Stimulated activated CD4-positive, alpha-beta T cell treated with anti-CD3 and anti-CD28 coated beads, Interleukin-4, amount 100 ng/mL, for 48 hours (primary cell): Measurements from ENCODE around the gene SHC1.
"Not testable (repeated sequence)": the region's sequence is repeated elsewhere in the genome, so short reads cannot be mapped to it uniquely, and the experiment has no call there.

Experiments
- DNase-seq, 2 donors: peaks; one replicate each; pipeline ENCODE4 v3.0.0-alpha.2; 2020; ENCODE audit warnings: low read depth in 2 of 2

Gene SHC1

DNA sequence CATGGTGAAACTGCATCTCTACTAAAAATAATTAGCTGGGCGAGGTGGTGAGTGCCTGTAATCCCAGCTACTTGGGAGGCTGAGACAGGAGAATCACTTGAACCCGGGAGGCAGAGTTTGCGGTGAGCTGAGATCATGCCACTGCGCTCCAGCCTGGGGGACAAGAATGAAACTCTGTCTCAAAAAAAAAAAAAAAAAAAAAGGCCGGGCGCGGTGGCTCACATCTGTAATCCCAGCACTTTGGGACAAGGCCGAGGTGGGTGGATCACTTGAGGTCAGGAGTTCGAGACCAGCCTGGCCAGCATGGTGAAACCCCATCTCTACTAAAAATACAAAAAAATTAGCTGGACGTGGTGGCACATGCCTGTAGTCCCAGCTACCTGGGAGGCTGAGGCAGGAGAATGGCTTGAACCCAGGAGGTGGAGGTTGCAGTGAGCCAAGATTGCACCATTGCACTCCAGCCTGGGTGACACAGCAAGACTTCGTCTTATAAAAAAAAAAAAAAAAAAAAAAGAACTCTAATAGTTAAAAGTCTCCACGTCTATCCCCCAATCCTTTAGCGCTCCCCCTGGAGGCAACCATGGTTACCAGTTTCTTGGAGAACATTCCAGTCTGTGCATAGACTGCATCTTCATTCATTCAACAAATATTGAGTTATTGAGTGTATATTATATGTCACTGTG, 24.9 kb upstream of the SHC1 start:
- not testable (repeated sequence) for DNase-seq

DNA sequence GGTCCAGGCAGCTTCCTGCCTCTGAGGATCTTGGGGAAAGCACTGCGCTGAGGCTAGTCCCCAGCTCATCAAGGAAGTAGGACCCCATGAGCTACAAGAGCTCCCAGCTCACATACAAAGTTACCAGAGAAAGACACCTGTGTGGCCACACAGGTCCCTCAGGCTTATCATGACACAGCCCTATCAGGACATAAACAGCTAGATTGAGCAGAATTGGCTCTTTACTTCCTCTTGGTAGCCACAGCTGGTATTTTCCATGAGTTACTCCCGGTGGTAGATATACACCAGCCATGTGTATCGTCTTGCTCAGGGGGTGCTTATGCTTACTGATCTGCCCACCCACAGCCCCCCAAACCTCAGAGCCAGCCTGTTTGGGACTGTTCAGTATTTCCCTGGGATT, 24.0 kb upstream of the SHC1 start:
- no peak for DNase-seq

DNA sequence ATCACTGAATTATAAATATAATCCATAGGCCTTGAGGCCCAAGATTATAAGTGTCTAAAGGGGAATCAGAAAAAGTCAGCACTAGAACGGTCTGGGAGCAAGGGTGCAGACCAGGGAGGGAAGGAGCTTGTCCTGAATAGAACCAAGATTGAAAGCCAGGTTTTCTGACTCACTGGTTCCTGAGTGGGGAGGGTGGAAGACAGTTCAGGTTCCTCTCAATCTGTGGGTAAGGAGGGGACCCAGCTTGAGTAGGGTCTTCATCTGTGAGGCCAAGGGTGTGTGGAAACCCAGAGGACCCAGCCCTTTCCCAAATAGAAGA, 23.7 kb upstream of the SHC1 start:
- DNase-seq = no peak

DNA sequence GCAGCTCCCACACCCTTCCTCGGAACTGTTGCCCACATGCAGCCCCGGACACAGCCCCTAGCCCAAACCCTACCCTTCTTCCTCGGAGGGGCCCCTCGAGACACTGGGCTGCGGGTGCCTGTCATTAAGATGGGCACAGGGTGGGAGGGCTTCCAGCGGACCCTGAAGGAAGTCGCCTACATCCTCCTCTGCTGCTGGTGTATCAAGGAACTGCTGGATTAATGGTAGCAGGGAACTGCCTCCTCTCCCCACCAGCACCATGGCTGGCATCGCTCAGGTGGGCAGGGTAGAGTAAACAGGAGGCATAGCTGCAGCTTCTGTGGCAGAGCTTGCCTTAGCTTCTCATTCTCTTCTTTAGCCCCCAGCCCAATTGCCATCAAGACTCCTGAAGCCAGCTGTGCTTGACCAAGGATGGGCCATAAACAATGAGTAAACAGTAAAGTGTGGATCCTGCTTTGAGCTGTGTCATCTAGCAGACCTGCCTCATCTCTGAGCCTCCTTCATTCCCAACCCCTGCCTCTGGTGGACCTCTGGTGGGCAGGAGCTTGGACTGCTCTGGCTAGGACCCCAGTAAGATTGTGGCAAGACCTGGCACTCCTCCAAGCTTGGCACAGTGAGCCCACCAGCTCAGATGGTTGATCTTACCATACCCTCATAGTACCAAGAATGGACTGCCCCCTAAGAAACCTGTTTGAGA, 23.2 kb upstream of the SHC1 start, which contains the start of gene LENEP:
Gene LENEP (plus strand): TSS at position 15 of the 697 bp plus-strand sequence. CDS start 22 bp downstream, at position 37.
- no peak for DNase-seq

DNA sequence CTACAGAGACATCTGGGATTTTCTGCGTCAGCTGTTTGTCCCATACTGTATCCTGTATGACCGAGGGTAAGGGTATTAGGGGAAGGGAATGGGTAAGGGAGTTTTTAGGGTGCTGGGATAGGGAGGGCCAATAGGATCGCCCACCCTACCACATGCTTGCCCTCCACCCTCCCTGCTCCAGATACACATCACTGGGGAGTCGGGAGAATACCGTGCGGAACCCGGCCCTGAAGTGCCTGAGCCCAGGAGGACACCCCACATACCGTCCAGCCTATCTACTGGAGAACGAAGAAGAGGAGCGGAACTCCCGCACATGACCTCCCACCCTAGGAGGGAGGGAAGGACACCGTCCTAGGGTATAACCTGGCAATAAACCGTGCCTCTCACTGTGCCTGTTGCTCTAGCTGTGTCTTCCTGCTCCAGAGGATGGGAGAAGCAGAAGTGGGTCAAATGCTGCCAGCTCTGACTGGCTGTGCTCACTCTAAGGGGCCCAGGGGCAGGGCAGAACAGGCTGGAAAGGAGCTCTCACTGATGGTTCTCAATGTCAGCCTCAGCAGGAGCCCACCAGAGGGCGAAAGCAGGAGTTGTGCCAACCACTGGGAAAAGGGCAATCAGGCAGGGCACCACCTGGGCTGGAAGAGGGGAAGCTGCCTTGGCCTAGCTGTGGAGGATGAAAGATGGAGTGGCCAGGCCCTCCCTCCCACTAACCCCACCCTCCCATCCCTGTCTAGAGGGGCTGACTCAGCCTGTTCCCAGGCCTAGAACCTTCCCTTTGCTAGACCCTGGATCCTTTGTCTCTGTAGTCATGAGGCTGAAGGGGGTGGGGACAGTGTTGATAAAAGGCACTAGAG, 22.4 kb upstream of the SHC1 start:
- DNase-seq = no peak

DNA sequence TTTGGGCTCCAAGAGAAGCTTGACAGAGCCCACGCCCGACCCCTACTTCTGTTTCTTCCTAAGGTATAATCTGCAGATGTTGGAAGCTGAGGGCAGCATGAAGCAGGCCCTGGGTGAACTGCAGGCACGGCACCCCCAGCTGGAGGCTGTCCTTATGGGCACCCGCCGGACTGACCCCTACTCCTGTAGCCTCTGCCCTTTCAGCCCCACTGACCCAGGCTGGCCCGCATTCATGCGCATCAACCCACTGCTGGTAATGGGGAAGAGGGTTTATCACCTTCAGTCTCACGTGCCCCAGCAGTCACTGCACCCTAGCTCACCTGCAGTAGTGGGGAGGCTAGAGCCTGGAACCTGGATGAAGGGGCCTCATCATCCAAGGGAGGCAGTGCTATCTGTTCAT, 19.7 kb upstream of the SHC1 start:
- no peak for DNase-seq

DNA sequence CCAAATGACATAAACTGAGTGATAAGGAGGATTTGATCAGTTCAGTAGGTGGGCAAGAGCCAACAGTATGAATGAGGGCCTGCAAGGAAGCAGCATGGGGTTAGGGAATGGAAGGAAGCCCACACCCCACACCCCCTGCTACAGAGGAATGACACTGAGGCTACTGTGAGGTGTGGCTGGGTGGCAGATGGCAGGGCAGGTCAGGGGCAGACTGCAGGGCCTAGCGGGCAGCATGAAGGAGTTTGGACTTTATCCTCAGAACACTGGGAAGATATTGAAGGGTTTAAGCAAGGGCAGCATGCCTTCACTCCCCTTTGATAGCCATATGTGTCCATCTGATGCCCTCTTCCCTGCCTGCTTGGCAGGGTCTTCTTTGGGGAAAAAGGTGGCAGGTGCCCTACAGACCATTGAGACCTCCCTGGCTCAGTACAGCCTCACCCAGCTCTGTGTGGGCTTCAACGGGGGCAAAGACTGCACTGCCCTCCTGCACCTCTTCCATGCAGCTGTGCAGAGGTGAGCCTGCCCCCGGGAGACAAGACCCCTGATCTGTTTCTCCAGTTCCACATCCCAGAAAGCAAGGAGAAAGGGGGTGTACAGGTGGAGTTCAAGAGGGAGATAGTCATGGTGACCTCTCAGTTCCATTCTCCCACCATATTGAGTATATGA, 18.8 kb upstream of the SHC1 start:
- no peak for DNase-seq

DNA sequence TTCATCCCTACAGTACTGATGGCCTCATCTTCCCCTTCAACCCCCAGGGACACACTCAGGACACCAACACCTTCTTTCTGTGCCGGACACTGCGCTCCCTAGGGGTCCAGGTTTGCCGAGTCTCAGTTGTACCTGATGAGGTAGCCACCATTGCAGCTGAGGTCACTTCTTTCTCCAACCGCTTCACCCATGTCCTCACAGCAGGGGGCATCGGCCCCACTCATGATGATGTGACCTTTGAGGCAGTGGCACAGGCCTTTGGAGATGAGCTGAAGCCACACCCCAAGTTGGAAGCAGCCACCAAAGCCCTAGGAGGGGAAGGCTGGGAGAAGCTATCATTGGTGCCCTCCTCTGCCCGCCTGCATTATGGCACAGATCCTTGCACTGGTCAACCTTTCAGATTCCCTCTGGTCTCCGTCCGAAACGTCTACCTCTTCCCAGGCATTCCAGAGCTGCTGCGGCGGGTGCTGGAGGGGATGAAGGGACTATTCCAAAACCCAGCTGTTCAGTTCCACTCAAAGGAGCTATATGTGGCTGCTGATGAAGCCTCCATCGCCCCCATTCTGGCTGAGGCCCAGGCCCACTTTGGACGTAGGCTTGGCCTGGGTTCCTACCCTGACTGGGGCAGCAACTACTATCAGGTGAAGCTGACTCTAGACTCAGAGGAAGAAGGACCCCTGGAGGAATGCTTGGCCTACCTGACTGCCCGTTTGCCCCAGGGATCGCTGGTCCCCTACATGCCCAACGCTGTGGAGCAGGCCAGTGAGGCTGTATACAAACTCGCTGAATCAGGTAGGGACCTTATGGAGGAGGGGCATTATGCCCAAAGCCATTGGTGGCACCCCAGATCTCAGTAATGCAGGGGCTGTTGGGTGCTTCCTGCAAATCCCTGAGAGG, 17.8 kb upstream of the SHC1 start:
- DNase-seq = no peak

DNA sequence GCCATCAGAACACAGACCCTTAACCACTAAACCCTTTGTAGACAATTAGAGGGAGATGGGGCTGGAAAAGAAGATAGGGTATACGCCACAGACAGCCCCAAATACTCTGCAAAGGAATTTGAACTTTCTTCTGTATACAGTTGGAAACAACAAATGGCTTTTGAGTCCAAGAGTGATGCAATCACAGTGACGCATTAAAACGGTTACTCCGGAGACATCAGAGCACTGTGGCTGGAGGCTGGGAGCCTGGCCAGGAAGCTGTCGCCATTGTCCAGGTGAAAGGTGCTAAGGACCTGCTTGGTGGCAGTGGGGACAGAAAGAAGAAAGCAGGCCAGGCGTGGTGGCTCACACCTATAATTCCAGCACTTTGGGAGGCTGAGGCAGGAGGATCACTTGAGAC, 16.8 kb upstream of the SHC1 start:
- no peak for DNase-seq

DNA sequence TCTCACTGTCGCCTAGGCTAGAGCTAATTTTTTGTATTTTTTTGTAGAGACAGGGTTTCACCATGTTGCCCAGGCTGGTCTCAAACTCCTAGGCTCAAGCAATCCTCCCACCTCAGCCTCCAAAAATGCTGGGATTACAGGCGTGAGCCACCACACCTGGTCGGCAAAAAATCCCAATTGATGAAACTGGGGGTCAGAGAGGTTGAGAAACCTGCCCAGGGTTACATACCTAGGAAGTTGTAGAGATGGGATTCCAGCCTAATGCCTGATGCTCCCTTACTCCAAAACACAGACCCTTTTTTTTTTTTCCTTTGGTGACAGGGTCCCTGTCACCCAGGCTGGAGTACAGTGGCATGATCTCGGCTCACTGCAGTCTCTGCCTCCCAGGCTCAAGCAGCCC, 16.2 kb upstream of the SHC1 start:
- DNase-seq = not testable (repeated sequence)

DNA sequence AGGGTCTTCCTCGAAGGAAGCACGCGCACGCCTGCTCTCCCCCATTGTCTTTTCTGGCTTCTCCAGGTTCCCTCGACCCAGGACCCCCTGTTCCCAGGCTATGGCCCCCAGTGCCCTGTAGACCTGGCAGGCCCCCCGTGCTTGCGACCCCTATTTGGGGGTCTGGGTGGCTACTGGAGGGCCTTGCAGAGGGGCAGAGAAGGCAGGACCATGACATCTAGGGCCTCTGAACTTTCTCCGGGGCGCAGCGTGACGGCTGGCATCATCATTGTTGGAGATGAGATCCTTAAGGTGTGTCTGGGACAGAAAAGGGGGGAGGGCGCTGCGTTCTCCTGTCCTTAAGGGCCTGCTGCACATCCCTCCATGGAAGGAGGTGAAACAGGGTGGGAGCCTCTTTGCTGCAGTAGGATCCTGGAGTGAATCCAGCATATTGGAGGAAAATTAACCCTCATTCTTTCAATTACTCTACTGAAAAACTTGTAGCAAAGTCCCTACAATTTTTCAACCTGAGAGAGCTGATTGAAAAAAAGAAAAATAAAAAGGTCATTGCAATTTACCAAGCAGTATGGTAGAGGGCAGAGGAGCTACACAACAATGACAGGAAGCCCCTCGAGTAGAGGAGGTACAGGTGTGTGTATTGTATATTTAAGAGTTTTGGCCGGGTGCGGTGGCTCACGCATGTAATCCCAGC, 13.4 kb upstream of the SHC1 start:
- DNase-seq = no peak

DNA sequence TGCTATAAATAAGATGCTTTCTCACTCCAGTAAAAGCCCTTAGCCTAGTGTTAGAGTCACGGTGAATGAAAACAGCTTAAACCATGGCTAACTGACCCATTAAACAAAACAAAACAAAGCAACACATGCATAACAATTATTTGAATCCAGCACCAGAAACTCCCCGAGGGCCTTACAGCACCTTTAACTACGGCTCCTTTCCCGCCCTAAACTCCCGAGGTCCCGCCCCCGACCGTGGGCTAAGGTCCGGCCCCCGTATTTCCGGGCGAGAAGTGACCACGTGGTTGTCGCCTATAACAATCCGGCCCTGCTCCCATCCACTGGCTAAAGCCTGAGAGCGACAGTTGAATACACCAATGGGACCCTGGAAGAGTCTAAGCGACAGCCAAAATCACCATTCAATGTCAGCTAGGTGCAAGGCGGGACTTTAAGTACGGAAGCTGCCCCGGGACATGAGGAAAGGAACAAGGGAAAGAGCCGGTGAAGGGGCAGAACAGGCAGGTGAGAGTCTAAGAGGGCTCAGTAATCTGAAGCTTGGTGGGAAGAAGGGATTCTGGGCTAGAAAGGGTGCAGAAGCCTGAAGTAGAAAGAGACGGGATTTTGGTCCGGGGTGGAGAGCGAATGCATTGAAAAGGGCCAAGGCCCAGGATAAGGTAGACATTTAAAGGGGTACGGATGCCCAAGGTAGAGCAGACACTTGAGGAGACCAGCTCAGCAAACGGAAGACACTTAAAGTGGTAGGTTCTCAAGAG, 12.5 kb upstream of the SHC1 start, which contains the start of gene FLAD1:
Gene FLAD1 (plus strand): TSS at position 448 of the 752 bp plus-strand sequence. CDS start 351 bp downstream, outside the sequence.
- peak; percentile 92 to 97 for DNase-seq

DNA sequence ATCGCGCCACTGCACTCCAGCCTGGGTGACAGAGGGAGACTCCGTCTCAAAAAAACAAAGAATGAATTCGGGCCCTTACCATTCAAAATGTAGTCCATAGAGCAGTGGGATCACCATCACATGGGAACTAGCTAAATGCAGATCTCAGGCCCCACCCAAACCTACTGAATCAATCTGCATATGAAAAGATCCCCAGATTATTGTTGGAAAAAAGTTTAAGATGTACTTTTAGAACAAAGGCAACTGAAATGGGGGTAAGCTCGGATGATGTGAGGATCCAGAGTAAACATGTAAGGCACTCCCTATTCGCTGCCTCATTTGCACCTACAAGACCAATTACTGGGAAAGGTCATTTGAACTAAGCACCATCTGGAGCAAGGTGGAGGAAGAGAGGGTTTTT, 11.8 kb upstream of the SHC1 start:
- DNase-seq = no peak

DNA sequence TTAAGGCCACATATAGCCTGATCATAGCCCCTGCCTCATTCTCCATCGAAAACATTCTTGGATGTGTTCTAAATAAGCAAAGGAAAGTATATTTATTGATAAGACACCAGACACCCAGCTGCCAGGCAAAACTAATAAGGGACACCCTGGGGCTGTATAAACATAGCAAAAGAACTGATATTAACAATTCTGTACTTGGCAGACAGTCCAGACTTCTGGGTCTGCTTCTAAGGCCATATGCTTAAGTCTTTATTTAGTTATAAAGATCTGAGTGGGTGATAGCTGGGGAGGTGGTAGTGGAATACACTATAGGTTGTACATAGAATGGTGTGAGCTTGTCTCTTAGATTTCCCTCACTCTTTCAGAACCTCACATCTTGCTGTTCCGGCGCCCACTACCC, 7.8 kb upstream of the SHC1 start:
- no peak for DNase-seq

DNA sequence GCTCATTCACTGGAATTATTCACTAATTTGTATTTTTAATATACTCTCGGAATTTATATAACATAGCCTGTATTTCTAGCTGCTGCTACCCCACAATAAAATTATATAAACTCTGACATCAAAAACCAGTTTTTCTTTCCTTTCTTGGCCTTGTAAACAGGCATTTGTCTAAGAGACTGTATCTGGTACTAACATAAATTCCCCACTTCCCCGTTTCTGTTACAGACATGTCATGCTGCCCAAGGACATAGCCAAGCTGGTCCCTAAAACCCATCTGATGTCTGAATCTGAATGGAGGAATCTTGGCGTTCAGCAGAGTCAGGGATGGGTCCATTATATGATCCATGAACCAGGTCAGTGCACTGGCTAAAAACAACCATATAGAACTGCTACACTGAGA, 7.2 kb upstream of the SHC1 start:
- DNase-seq = not testable (repeated sequence)

DNA sequence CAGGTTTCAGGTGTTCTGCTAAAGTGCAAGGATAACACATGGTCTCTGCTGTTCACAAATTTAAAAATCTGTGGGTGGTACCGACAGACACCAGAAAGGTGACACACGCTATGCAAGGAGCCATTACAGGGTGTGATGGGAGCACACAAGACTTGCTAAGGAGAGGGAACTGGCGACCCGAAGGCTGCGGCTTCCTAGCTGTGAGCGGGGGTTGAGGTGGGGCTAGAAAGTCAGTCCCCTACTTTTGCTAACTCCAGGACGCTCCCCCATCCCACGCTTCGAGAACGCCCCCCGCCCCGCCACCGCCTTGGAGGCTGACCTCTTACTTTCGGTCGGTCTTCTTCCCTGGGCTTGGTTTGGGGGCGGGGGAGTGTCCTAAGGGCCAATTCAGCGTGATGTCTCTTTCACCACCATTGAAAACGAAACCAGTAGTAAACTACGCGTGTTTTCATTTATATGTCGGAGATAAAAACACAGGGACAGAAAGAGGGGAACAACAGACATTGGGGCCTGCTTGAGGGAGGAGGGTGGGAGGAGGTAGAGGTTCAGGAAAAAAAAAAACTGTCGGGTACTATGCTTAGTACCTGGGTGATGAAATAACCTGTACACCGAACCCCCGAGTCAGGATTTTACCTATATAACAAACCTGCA, 5.0 kb upstream of the SHC1 start:
- peak; percentile 45 to 57 for DNase-seq

DNA sequence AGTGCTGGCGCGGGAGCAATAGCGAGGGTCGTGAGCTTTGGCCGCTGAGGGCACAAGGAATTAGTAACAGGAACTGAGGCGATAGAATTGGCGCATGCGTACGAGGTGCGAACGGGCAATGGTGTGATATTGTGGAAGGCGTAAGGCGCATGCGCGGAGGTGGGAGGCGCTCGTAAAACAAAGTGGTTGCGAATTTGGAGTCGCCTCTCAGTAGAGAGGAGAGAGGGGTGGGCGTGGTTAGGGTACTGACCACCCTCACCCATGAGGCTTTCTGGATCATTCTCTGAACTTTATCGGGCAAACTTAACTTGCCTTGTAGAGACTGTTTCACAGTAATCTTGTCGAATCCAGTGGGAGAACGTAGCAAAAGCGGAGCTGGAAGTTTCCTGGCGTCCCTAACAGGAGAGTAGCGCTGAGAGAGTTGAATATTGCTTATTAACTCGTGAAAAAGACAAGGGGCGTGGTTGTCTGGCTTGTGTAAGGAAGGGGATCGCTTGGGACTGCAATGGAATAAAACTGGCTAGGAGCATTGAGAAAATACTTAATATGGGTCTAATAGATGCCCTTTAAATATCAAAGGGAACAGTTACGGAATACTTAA, 4.4 kb upstream of the SHC1 start:
- peak; percentile 88 to 91 for DNase-seq

DNA sequence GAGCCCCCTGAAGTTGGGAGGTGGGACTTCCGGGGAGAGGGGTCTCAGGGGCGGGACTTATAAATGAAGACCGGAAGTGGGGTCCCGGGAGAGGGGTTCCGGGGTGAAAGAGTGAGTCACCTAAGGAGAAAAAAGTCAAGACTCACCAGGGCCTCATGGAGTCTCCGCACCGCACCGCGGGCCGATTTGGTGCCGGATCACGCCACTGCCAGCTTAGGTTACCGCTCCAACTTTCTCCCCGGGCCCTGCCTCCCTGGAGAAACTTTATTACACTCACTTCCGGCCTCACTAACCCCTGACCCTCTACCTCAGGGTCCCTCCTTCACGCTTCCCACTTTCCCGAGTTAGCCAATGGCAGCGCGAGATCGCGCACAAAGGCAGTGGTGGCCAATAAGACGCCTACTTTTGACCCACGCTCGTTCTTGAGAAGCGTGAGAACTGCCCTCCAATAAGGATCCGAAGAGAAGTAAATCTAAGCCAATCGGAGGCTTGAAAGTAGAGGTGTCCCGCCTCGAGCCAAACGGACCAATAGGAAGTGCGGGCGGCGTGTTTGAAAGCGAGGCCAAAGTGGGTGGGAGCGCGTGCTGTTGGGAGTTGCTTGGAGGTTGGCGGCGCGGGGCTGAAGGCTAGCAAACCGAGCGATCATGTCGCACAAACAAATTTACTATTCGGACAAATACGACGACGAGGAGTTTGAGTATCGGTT, 3.7 kb upstream of the SHC1 start, which contains the start of gene CKS1B:
Gene CKS1B (plus strand): TSS at position 580 of the 706 bp plus-strand sequence. CDS start 65 bp downstream, at position 645.
- peak; percentile 88 to 94 for DNase-seq
